Umbilical cord (tissue), 2 donors: ENCODE data around the gene LMNA. TPM values are rescaled to one million over a fixed set of nuclear protein-coding genes. Genes with fewer than 3 reads are reported as not detected.
A peak's percentile ranks its signal among the peaks of the same experiment; 100 is the strongest.
"Not testable (repeated sequence)": the region's sequence is repeated elsewhere in the genome, so short reads cannot be mapped to it uniquely, and the experiment has no call there.

Source experiments
- DNase-seq: peaks from one replicate; pipeline ENCODE4 v3.0.0-alpha.2; 2015; ENCODE audit warnings: low spot score
- total RNA-seq: library from RNA; depleted of rRNA; stranded (reverse); fragments of >200 nt; gene quantifications from one replicate; pipeline ENCODE4 v1.2.3, GENCODE V29; 2014; ENCODE audit warnings: low replicate concordance; ENCODE audit not compliant: insufficient read depth

LMNA gene
- total RNA-seq, 1 donor from 2014 or later: 422 TPM

DNA sequence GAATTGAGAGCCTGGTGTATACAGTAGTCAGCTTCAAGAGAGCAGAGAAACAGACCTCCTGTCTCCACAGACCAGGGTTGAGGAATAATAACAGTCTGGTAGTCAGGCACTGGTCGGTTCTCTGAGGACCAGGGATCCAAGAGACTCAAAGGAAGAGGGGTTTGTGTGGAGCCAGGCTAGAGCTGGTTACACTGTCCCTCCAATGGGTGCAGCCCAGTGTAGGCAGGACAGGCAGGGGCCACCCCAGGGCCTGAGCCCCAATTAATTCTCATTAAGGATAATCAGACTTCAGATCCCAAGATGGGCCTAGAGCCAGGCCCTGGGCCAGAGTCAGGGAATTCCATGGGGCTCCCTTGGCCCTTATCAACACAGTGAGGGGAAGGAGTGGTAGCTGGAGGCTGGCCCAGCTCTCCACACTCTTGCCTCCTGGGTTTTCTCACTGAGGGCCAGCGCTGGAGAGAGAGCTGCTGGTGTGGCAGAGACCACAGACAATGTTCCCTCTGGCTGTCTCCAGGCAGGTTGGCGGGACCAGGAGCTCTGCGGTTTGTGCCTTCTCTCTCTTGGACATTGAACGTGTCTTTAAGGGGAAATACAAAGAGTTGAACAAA lies 48.0 kb downstream of the LMNA start:
- DNase-seq: peak; percentile 64

GRCh38 chr1:156163712-156164111 lies 49.2 kb downstream of the LMNA start:
- no peak for DNase-seq

GRCh38 chr1:156164125-156164831 lies 49.8 kb downstream of the LMNA start:
- DNase-seq: no peak

GRCh38 chr1:156165083-156165482 lies 50.6 kb downstream of the LMNA start:
- no peak for DNase-seq

DNA sequence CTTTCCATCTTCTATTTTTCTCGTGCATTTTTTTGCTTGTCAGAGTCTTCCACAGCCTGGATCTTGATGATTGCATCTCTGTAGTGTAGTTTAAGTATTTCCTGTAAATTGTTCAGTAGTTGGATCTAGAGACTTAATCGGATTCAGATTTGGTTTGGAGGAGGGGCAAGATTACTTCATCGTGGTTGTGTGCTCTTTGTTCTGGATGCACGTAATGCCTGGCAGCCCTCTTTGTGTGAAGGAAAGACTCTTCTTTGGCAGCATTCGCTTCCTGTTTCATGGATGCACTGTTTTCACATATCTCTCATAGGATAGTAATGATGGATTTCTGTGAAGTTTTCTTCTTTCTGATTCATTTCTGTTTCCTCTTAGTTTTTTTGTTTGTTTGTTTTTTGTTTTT lies 53.0 kb downstream of the LMNA start:
- no peak for DNase-seq

- no peak for DNase-seq
These were observed 58.4 kb downstream of the LMNA start for GRCh38 chr1:156172696-156173470.

DNA sequence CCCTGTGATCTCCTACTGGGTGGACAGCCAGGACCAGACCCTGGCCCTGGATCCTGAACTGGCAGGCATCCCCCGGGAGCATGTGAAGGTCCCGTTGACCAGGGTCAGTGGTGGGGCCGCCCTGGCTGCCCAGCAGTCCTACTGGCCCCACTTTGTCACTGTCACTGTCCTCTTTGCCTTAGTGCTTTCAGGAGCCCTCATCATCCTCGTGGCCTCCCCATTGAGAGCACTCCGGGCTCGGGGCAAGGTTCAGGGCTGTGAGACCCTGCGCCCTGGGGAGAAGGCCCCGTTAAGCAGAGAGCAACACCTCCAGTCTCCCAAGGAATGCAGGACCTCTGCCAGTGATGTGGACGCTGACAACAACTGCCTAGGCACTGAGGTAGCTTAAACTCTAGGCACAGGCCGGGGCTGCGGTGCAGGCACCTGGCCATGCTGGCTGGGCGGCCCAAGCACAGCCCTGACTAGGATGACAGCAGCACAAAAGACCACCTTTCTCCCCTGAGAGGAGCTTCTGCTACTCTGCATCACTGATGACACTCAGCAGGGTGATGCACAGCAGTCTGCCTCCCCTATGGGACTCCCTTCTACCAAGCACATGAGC lies 62.2 kb downstream of the LMNA start:
- no peak for DNase-seq

GRCh38 chr1:156177919-156178654 lies 63.6 kb downstream of the LMNA start:
- no peak for DNase-seq

DNA sequence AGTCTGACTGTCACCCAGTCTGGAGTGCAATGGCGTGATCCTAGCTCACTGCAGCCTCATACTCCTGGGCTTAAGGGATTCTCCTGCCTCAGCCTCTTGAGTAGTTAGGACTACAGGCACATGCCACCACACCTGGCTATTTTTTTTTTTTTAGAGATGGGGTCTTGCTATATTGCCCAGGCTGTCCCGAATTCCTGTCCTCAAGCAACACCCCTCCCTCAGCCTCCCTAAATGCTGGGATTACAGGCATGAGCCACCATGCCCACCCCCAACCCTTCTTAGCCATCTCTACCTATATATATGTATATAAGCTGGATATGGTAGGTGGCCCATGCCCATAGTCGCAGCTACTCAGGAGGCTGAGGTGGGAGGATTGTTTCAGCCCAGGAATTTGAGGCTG lies 66.0 kb downstream of the LMNA start:
- no peak for DNase-seq

GRCh38 chr1:156181391-156181924 lies 66.9 kb downstream of the LMNA start:
- not testable (repeated sequence) for DNase-seq

DNA sequence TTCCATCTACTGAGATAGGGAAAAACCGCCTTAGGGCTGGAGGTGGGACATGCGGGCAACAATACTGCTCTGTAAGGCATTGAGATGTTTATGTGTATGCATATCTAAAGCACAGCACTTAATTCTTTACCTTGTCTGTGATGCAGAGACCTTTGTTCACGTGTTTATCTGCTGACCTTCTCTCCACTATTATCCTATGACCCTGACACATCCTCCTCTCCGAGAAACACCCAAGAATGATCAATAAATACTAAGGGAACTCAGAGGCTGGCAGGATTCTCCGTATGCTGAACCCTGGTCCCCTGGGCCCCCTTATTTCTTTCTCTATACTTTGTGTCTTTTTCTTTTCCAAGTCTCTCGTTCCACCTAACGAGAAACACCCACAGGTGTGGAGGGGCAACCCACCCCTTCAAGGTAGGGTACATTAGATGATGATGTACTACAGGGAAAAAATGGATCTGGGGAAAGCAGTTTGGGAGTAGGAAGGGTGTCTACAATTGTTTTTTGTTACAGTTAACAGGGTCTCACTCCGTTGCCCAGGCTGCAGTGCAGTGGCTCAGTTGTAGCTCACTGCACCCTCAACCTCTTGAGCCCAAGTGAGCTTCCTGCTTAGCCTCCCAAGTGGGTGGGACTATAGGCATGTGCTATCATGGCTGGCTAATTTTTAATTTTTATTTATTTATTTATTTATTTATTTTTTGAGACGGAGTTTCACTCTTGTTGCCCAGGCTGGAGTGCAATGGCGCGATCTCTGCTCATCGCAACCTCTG lies 67.7 kb downstream of the LMNA start:
- not testable (repeated sequence) for DNase-seq

GRCh38 chr1:156186347-156187177 lies 72.1 kb downstream of the LMNA start:
- DNase-seq: not testable (repeated sequence)

Other genes starting within 250 kb of the LMNA start
- 41.7 TPM for gene RIT1, start 203.4 kb upstream of the LMNA start, total RNA-seq
- gene KHDC4, start 180.3 kb upstream of the LMNA start, total RNA-seq: 40.7 TPM
- 6.3 TPM for gene RXFP4, start 173.1 kb upstream of the LMNA start, total RNA-seq
- 57.5 TPM for gene ARHGEF2, start 136.2 kb upstream of the LMNA start, total RNA-seq
- gene SSR2, start 93.8 kb upstream of the LMNA start, total RNA-seq: 355 TPM
- 5.3 TPM for gene UBQLN4, start 60.9 kb upstream of the LMNA start, total RNA-seq
- 17.6 TPM for gene LAMTOR2, start 59.9 kb upstream of the LMNA start, total RNA-seq
- 2.2 TPM for gene RAB25, start 53.6 kb upstream of the LMNA start, total RNA-seq
- gene MEX3A, start 32.2 kb upstream of the LMNA start, total RNA-seq: 4.6 TPM
- 11.8 TPM for gene SEMA4A, start 38.9 kb downstream of the LMNA start, total RNA-seq
- 3.9 TPM for gene SLC25A44, start 79.4 kb downstream of the LMNA start, total RNA-seq
- gene PMF1, start 98.3 kb downstream of the LMNA start, total RNA-seq: 19.3 TPM
- not detected for gene BGLAP, start 127.5 kb downstream of the LMNA start, total RNA-seq
- gene PAQR6, start 133.3 kb downstream of the LMNA start, total RNA-seq: not detected
- 43.3 TPM for gene SMG5, start 168.1 kb downstream of the LMNA start, total RNA-seq
- 3.4 TPM for gene TMEM79, start 169.6 kb downstream of the LMNA start, total RNA-seq
- gene GLMP, start 181.0 kb downstream of the LMNA start, total RNA-seq: 20.7 TPM
- 6.0 TPM for gene VHLL, start 184.6 kb downstream of the LMNA start, total RNA-seq
- 240 TPM for gene CCT3, start 223.6 kb downstream of the LMNA start, total RNA-seq
- gene TSACC, start 223.8 kb downstream of the LMNA start, total RNA-seq: not detected